ENCODE measurements around the gene DNAJC15.

DNA sequence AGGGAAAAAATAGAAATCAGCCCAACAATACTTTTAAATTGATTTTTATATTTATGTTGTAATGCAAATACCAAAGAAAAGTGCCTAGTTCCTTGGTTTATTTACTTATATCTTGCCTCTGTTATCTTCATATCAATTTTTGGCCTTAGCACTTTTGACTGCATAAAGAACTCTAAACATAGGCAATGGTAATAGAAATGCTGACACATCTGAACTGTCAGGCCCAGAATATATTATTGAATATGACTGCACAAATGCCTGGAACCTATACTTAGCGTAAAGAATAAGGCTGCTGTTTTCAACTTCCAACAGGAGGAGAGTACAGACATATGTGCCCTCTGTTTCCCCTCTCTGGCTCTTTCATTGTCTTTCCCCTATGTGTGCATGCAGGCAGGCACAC, 91.1 kb downstream of the DNAJC15 start:
- TF ChIP-seq POLR2A (IDR thresholded peaks at IDR 0.05) (no peak), CTCF (IDR thresholded peaks at IDR 0.05) (no peak), EP300 (IDR thresholded peaks at IDR 0.05) (no peak), POLR2AphosphoS5 (IDR thresholded peaks at IDR 0.05) (no peak)
